ENCODE measurements around the gene XPC.

GRCh38 chr3:14186854-14187458 is 8.6 kb upstream of the XPC start:
- TF ChIP-seq CTCF (IDR thresholded peaks at IDR 0.05; ENCODE audit: low read length), result no peak
- no peak for TF ChIP-seq EZH2 (IDR thresholded peaks at IDR 0.05; ENCODE audit: borderline replicate concordance, low read length)
